HG03378 (cell line): ENCODE data around the gene GRWD1.
A peak's percentile ranks its signal among the peaks of the same experiment; 100 is the strongest.

Experiments
- ATAC-seq: cut with Tn5 transposase; IDR thresholded peaks from one replicate; pipeline ENCODE4 v1.9.1; 2021; ENCODE audit warnings: mild to moderate bottlenecking, moderate library complexity; ENCODE audit not compliant: unreplicated experiment

GRWD1 gene

DNA sequence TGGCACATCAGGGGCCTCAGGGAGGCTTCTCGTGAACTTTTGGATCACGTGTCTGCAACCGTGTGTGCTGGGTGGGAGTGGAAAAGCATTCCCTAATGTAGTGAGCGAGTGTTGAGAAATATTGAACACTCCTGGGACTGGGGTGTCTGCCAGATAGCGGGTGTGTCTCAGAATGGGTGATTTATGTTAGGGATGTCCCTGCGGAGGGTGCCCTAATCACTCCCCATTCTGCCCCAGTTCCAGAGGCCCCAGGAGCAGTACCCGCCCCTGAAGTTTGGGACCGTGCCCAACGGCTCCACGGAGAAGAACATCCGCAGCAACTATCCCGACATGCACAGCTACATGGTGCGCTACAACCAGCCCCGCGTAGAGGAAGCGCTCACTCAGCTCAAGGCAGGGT lies 24.2 kb upstream of the GRWD1 start:
- ATAC-seq, result no peak

GRCh38 chr19:48424694-48425219 lies 21.0 kb upstream of the GRWD1 start:
- ATAC-seq, result no peak

- ATAC-seq, result no peak
These were observed 17.1 kb upstream of the GRWD1 start for GRCh38 chr19:48428670-48429069.

DNA sequence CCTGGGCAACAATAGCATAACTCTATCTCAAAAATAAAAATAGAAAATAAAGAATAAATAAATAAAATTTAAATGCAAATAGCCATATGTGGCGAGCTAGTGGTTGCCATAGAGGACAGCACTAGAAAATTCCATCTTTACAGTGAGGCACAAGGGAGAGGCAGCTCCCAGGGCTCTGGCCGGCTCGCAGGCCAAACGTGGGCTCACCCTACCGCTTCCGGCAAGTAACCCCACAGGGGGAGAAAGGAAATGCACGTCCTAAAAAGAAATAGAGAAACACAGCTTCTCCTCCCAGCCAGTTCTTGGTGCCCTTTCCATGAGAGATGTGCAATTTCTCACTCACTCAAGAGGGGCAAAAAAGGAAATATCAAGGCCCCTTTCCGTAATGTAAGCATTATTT lies 12.4 kb upstream of the GRWD1 start:
- ATAC-seq, result no peak

DNA sequence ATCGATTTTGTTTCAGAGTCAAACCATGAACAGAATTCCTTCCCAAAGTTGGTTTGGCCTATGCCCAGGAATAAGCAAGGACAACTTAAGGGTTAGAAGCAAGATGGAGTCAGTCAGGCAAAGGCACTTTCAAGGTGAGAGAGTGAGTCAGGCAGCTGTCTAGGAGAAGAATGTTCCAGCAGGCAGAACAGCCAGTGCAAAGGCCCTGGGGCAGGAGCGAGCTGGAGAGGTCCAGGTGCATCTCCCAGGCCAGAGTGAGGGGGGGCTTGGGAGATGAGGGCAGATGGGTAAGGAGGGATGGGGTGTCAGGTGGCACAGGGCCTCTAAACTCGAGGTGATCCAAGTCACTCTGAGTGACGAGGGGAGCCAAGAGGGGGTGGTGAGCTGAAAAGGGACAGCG lies 9.2 kb upstream of the GRWD1 start:
- no peak for ATAC-seq

DNA sequence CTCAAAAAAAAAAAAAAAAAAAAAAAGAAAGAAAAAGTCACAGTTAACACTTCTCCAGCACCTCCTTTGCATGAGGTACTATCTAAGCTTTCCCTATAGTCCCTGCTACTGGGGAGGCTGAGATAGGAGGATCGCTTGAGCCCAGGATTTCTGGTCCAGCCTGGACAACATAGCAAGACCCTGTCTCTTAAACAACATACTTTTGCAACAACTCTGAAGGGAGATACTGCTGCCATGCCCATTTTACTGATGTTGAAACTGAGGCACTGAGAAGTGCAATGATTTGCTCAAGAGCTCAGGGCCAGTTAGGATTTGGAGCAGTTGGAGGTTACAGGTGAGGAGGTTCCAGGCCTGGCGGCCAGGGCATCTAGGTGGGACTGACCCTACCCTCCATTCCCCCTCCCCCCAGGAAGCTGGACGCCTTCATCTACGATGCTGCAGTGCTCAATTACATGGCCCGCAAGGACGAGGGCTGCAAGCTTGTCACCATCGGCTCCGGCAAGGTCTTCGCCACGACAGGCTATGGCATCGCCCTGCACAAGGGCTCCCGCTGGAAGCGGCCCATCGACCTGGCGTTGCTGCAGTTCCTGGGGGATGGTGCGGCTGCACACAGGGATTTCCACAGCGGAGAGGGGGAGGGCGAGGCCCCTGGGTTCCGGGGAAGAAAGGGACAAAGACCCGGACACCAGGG lies 4.3 kb upstream of the GRWD1 start:
- ATAC-seq, result no peak

DNA sequence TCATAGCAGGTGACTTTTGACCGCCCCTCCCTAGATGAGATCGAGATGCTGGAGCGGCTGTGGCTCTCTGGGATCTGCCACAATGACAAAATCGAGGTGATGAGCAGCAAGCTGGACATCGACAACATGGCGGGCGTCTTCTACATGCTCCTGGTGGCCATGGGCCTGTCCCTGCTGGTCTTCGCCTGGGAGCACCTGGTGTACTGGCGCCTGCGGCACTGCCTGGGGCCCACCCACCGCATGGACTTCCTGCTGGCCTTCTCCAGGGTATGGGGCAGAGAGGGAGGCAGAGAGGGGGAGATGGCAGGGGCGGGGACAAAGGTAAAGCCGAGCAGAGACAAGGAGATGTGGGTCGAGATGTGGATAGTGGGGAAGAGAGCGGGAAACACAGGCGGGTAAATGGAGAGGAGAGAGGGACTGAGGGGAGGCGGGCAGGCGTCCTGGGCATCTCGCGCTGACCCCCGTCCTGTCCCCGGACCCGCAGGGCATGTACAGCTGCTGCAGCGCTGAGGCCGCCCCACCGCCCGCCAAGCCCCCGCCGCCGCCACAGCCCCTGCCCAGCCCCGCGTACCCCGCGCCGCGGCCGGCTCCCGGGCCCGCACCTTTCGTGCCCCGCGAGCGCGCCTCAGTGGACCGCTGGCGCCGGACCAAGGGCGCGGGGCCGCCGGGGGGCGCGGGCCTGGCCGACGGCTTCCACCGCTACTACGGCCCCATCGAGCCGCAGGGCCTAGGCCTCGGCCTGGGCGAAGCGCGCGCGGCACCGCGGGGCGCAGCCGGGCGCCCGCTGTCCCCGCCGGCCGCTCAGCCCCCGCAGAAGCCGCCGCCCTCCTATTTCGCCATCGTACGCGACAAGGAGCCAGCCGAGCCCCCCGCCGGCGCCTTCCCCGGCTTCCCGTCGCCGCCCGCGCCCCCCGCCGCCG lies 3.4 kb upstream of the GRWD1 start:
- no peak for ATAC-seq

GRCh38 chr19:48443256-48443655 lies 2.5 kb upstream of the GRWD1 start:
- ATAC-seq, result no peak

DNA sequence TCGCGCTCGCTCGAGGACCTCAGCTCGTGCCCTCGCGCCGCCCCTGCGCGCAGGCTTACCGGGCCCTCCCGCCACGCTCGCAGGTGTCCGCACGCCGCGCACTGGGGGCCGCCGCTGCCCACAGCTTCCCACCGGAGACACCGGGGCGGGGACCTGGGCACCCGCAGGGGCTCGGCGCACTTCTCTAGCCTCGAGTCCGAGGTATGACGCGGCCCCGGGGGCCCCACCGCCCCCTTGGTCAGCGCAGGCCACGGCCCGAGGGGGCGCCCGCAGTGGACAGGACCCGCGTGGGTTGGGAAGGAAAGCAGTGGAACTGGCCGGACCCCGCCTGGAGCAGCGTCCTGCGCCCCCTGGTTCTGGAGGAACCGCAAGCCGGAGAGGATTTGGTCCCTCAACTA lies 2.1 kb upstream of the GRWD1 start:
- ATAC-seq, result no peak

DNA sequence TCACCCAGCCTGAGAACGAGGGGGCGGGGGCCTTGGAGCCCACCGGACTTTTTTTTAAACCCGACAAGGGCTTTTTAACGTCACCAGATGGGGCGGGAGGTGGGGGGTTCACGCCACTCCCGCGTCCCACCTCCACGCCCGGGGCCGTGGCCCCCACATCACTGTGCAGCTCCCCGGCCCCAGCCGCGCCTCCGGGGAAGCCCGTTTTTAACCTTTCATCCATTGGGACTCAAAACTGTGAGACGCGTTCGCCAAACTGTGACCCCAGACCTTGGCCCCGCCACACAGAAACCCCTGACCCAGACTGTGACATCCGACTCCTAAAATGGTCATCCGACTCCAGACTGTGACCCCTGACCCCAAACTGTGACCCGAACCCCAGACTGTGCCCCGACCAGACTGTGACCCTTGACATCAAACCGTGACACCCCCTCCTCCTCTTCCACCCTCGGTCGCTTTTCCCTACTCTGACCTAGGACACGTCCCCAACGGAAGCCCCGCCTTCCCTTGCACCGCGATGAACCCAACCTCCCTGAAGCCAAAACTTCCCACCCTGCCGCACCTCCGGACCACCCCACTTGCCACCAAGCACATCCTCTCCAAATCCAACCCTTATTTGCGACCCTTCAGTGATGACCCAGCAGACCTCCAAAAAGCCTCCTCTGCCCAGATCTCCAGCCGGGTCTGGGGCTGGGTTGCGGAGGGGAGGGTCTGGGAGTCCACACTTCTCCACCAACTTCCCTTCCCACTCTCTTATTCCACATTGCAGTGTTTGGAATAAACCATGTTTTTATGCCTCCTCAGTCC lies 1.5 kb upstream of the GRWD1 start:
- no peak for ATAC-seq

GRCh38 chr19:48444936-48445200 lies 915 bp upstream of the GRWD1 start:
- ATAC-seq, result no peak

GRCh38 chr19:48445256-48445605 lies 552 bp upstream of the GRWD1 start:
- ATAC-seq, result peak; percentile 36

DNA sequence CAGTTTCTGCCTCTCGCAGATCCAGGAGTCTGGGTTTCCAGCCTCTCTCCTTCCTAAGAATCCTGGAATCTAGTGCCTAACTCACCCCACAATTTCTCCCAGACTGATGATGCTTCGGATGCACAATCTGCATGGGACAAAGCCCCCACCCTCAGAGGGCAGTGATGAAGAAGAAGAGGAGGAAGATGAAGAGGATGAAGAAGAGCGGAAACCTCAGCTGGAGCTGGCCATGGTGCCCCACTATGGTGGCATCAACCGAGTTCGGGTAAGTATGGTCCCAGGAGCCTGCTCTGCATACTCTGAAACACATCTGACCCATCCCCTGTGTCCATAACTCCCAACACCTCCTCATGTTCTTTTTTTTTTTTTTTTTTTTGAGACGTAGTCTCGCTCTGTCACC lies 796 bp downstream of the GRWD1 start:
- ATAC-seq, result no peak

DNA sequence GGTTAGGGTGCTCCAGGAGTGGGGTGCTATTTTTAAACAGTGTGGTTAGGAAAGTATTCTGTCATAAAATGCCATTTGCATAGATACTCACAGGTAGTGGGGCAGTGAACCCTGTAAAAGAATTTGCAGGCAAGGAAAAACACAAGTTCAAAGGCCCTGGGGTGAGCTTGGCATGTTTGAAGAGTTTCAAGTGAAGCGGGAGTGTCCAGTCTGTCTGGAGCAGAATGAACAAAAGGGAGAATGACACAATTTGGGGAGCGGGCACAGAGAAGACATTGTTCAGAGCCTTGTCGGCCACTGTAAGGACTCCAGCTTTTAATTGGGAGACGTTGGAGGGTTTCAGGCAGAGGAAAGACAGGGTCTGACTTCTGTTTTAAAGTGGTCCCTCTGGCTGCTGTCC lies 2.8 kb downstream of the GRWD1 start:
- ATAC-seq, result no peak

- no peak for ATAC-seq
These were observed 4.7 kb downstream of the GRWD1 start for GRCh38 chr19:48450441-48450840.

GRCh38 chr19:48450863-48451262 lies 5.1 kb downstream of the GRWD1 start:
- no peak for ATAC-seq

GRCh38 chr19:48451624-48452023 lies 5.8 kb downstream of the GRWD1 start:
- no peak for ATAC-seq

- no peak for ATAC-seq
These were observed 6.8 kb downstream of the GRWD1 start for GRCh38 chr19:48452289-48453190.

- no peak for ATAC-seq
These were observed 8.5 kb downstream of the GRWD1 start for GRCh38 chr19:48454150-48454730.
